Smooth muscle cell (in vitro differentiated cells): ENCODE data around the gene ID1. TPM values are rescaled to one million over a fixed set of nuclear protein-coding genes. Genes with fewer than 3 reads are reported as not detected.
A peak's percentile ranks its signal among the peaks of the same experiment; 100 is the strongest.

ENCODE experiments used
- DNase-seq: peaks from one replicate; lab custom pipeline; 2025; ENCODE audit not compliant: unreplicated experiment; lab: John Stamatoyannopoulos, UW
- H2AFZ ChIP-seq: fragments of 200-600 bp; sonication (generic); 2 replicates; pipeline ENCODE4 v1.6.0; 2016; ENCODE audit warnings: antibody characterized with exemption, low read depth, mild to moderate bottlenecking
- H3F3A ChIP-seq: fragments of 200-600 bp; sonication (generic); 2 replicates; pipeline ENCODE4 v1.6.0; 2017; ENCODE audit warnings: antibody characterized with exemption, low read depth
- H3K27ac ChIP-seq: fragments of 200-600 bp; sonication (generic); 2 replicates; pipeline ENCODE4 v1.5.1; 2016; ENCODE audit warnings: low read depth, mild to moderate bottlenecking
- H3K27me3 ChIP-seq: fragments of 200-600 bp; sonication (generic); 2 replicates; pipeline ENCODE4 v1.6.1; 2016; ENCODE audit warnings: low read depth, mild to moderate bottlenecking
- H3K36me3 ChIP-seq: fragments of 200-600 bp; sonication (generic); 2 replicates; pipeline ENCODE4 v1.5.1; 2016; ENCODE audit warnings: low read depth
- H3K4me1 ChIP-seq: fragments of 200-600 bp; sonication (generic); 2 replicates; pipeline ENCODE4 v1.5.1; 2016; ENCODE audit warnings: low read depth
- H3K4me2 ChIP-seq: fragments of 200-600 bp; sonication (generic); 2 replicates; pipeline ENCODE4 v1.6.0; 2016; ENCODE audit warnings: mild to moderate bottlenecking
- H3K4me3 ChIP-seq: fragments of 200-600 bp; sonication (generic); 2 replicates; pipeline ENCODE4 v1.5.1; 2016; ENCODE audit warnings: mild to moderate bottlenecking
- H3K79me2 ChIP-seq: fragments of 200-600 bp; sonication (generic); 2 replicates; pipeline ENCODE4 v1.6.0; 2016; ENCODE audit warnings: low read depth, mild to moderate bottlenecking
- H3K9ac ChIP-seq: fragments of 200-600 bp; sonication (generic); 2 replicates; pipeline ENCODE4 v1.6.0; 2016; ENCODE audit warnings: low read depth
- H3K9me3 ChIP-seq: fragments of 200-600 bp; sonication (generic); replicated peaks from 2 replicates; pipeline ENCODE4 v1.5.1; 2016; ENCODE audit warnings: low read depth
- H4K20me1 ChIP-seq: fragments of 200-600 bp; sonication (generic); 2 replicates; pipeline ENCODE4 v1.6.0; 2016; ENCODE audit warnings: low read depth
- WGBS: methylation state at CpG from one replicate; pipeline ENCODE4 v1.1.7; 2016; ENCODE audit warnings: low lambda C conversion rate; 5-methylcytosine and 5-hydroxymethylcytosine counted together
- polyA plus RNA-seq: library from polyadenylated mRNA; unstranded; fragments of >200 nt; fragmentation: Nextera tagmentation; extraction: Ambion mirVana; gene quantifications from 2 replicates; pipeline ENCODE4 v1.2.1, GENCODE V29; 2016
- total RNA-seq: library from RNA; depleted of rRNA; stranded (reverse); fragments of >200 nt; gene quantifications from 2 replicates; pipeline ENCODE4 v1.2.3, GENCODE V29; 2014
- TF ChIP-seq, protein P1 (sequence below): fragments of 200-600 bp; sonication (generic); IDR thresholded peaks from 2 replicates; pipeline ENCODE4 v1.5.1; 2017; ENCODE audit warnings: borderline replicate concordance, mild to moderate bottlenecking, antibody characterized with exemption; ENCODE audit not compliant: insufficient read depth, poor library complexity, severe bottlenecking

ID1 gene, protein sequence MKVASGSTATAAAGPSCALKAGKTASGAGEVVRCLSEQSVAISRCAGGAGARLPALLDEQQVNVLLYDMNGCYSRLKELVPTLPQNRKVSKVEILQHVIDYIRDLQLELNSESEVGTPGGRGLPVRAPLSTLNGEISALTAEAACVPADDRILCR
- total RNA-seq, result 396 and 414 TPM in 2 replicates
- polyA plus RNA-seq, result 87.6 and 182 TPM in 2 replicates

DNA sequence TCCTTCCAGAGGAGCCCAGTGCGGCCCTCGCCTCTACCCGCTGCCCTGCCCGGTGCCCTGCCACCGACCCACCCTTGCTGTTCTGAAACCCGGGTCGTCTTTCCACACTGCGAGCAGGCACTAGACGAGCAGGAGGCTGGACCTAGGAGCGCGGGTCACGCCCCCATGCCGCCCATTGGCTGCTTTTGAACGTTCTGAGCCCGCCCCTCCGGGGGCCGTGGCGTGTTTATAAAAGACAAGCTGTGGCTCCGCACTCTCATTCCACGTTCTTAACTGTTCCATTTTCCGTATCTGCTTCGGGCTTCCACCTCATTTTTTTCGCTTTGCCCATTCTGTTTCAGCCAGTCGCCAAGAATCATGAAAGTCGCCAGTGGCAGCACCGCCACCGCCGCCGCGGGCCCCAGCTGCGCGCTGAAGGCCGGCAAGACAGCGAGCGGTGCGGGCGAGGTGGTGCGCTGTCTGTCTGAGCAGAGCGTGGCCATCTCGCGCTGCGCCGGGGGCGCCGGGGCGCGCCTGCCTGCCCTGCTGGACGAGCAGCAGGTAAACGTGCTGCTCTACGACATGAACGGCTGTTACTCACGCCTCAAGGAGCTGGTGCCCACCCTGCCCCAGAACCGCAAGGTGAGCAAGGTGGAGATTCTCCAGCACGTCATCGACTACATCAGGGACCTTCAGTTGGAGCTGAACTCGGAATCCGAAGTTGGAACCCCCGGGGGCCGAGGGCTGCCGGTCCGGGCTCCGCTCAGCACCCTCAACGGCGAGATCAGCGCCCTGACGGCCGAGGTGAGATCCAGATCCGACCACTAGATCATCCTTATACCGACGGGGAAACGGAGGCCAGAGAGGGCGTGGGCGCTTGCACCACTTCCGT, at the start of gene ID1:
ID1 (plus strand) TSS at position 259 of the 871 bp plus-strand sequence; CDS start at position 358, 99 bp downstream.
- Histone ChIP-seq H4K20me1 (peaks cover 27% of the 10 kb centered on the region), H3K27ac (peak within 1 kb of the TSS; percentile 97), H3K4me2 (peak within 1 kb of the TSS; percentile 86), H3F3A (peaks cover 30% of the 10 kb centered on the region), H3K79me2 (peaks cover 19% of the 10 kb centered on the region), H3K4me3 (peak within 1 kb of the TSS; percentile 80), H2AFZ (no peak within 1 kb of the TSS), H3K9ac (peak within 1 kb of the TSS; percentile 90), H3K36me3 (no peaks in the 10 kb centered on the region), H3K9me3 (no peaks in the 10 kb centered on the region), H3K27me3 (no peaks in the 10 kb centered on the region), H3K4me1 (peaks cover 29% of the 10 kb centered on the region)
- TF ChIP-seq, protein P1, sequence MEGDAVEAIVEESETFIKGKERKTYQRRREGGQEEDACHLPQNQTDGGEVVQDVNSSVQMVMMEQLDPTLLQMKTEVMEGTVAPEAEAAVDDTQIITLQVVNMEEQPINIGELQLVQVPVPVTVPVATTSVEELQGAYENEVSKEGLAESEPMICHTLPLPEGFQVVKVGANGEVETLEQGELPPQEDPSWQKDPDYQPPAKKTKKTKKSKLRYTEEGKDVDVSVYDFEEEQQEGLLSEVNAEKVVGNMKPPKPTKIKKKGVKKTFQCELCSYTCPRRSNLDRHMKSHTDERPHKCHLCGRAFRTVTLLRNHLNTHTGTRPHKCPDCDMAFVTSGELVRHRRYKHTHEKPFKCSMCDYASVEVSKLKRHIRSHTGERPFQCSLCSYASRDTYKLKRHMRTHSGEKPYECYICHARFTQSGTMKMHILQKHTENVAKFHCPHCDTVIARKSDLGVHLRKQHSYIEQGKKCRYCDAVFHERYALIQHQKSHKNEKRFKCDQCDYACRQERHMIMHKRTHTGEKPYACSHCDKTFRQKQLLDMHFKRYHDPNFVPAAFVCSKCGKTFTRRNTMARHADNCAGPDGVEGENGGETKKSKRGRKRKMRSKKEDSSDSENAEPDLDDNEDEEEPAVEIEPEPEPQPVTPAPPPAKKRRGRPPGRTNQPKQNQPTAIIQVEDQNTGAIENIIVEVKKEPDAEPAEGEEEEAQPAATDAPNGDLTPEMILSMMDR, result no peak
- under 1% methylated on average over 74 of the region's 74 CpGs for WGBS
- peak; percentile 77 for DNase-seq

DNA sequence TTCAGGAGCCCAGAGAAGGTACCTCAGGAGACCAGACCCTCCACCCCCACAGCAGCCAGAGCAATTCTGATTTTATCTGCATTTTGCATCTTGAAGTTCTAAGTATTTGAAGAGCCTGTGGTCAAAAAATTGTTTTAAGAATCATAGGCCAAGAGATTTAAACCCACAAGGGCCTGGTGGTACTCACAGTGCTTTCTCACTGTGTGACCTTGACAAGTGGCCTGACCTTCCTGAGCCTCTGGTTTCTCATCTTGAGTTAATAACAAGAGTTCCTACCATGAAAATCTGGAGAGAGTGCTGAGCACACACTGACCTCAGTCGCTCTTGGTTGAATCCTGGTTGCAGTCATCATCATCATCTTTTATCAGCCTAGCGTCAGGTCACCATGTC, 45.4 kb upstream of the ID1 start:
- 77% methylated on average over 2 of the region's 2 CpGs for WGBS
- Histone ChIP-seq H3K27ac (peak overlapping the region; percentile 95), H3K27me3 (no peaks in the 10 kb centered on the region), H3K79me2 (no peaks in the 10 kb centered on the region), H3K9ac (peak overlapping the region; percentile 28), H3K4me3 (no peak overlapping the region), H3K36me3 (peaks cover 6% of the 10 kb centered on the region), H3K4me2 (peak overlapping the region; percentile 43), H3K9me3 (no peaks in the 10 kb centered on the region), H2AFZ (no peak overlapping the region), H3F3A (peaks cover 43% of the 10 kb centered on the region), H3K4me1 (peaks cover 5% of the 10 kb centered on the region), H4K20me1 (no peaks in the 10 kb centered on the region)
- TF ChIP-seq, protein P1, result no peak
- DNase-seq, result no peak

DNA sequence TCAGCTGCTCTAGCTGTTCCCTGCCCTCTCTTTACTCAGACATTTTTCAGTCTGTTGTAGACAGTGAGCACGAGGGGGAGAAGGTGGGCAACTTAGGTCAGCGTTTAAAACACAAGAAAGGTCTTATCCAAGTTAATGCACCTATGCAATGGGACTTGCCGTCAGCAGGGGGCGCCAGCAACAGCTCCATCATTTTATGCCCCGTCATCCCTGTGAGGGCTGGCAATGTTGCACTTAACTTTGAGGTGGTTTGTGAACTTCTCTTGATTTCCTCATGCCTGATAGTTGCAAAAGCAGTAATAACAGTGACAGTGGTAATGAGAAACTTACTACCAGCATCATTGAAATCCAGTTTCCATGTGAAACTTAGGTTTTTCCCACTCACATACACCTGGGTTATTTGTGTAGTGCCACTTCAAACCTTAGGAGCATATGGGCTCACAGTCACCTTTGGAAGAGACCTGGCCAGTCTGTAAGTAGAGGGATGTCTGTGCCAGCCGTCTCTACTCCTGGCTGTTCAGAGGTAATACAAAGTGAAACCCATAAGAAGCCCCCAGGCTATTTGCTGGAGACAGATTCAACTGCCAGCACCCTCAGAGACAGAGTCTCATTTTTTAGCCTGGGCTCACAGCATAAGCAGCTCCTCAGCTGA, 44.9 kb upstream of the ID1 start:
- TF ChIP-seq, protein P1, result peak; percentile 98
- peaks cover 4% of the 10 kb centered on the region for H3K36me3 ChIP-seq
- H4K20me1 ChIP-seq, result no peaks in the 10 kb centered on the region
- no peak overlapping the region for H2AFZ ChIP-seq
- H3K4me3 ChIP-seq, result no peak overlapping the region
- peaks cover 43% of the 10 kb centered on the region for H3F3A ChIP-seq
- H3K27ac ChIP-seq, result peak overlapping the region; percentile 95
- H3K9me3 ChIP-seq, result no peaks in the 10 kb centered on the region
- peak overlapping the region; percentile 78 for H3K9ac ChIP-seq
- 31% methylated on average over 6 of the region's 6 CpGs for WGBS
- no peak for DNase-seq
- H3K79me2 ChIP-seq, result no peaks in the 10 kb centered on the region
- no peaks in the 10 kb centered on the region for H3K27me3 ChIP-seq
- peaks cover 5% of the 10 kb centered on the region for H3K4me1 ChIP-seq
- H3K4me2 ChIP-seq, result peak overlapping the region; percentile 43
